HG03558 (cell line): ENCODE data around the gene GIMAP6.
"Not testable (repeated sequence)": the region's sequence is repeated elsewhere in the genome, so short reads cannot be mapped to it uniquely, and the experiment has no call there.

Source experiments
- ATAC-seq: cut with Tn5 transposase; IDR thresholded peaks from one replicate; pipeline ENCODE4 v1.9.1; 2021; ENCODE audit warnings: moderate number of reproducible peaks; ENCODE audit not compliant: unreplicated experiment; ENCODE audit errors: extremely low read depth

Gene GIMAP6

GRCh38 chr7:150648353-150649079 is 16.3 kb upstream of the GIMAP6 start:
- ATAC-seq: no peak

- no peak for ATAC-seq
Measured at GRCh38 chr7:150645259-150646020, 13.3 kb upstream of the GIMAP6 start.

- no peak for ATAC-seq
Measured at GRCh38 chr7:150642926-150643325, 10.7 kb upstream of the GIMAP6 start.

GRCh38 chr7:150641854-150642253 is 9.7 kb upstream of the GIMAP6 start:
- no peak for ATAC-seq

- no peak for ATAC-seq
Measured at GRCh38 chr7:150633926-150634325, 1.7 kb upstream of the GIMAP6 start.

- no peak for ATAC-seq
Measured at GRCh38 chr7:150631084-150631826, 930 bp downstream of the GIMAP6 start.

- ATAC-seq: no peak
Measured at GRCh38 chr7:150629347-150629746, 2.8 kb downstream of the GIMAP6 start.

GRCh38 chr7:150627959-150628358 is 4.2 kb downstream of the GIMAP6 start:
- no peak for ATAC-seq

- no peak for ATAC-seq
Measured at GRCh38 chr7:150626696-150627095, 5.5 kb downstream of the GIMAP6 start.

GRCh38 chr7:150621376-150621775 is 10.8 kb downstream of the GIMAP6 start:
- no peak for ATAC-seq

- no peak for ATAC-seq
Measured at GRCh38 chr7:150620617-150621371, 11.4 kb downstream of the GIMAP6 start.

- ATAC-seq: no peak
Measured at GRCh38 chr7:150620061-150620460, 12.1 kb downstream of the GIMAP6 start.

- not testable (repeated sequence) for ATAC-seq
Measured at GRCh38 chr7:150615221-150615755, 16.9 kb downstream of the GIMAP6 start.

- ATAC-seq: not testable (repeated sequence)
Measured at GRCh38 chr7:150614426-150614825, 17.8 kb downstream of the GIMAP6 start.

GRCh38 chr7:150613880-150614279 is 18.3 kb downstream of the GIMAP6 start:
- no peak for ATAC-seq

- ATAC-seq: no peak
Measured at GRCh38 chr7:150612925-150613324, 19.3 kb downstream of the GIMAP6 start.

GRCh38 chr7:150610233-150610632 is 22.0 kb downstream of the GIMAP6 start:
- no peak for ATAC-seq

- ATAC-seq: not testable (repeated sequence)
Measured at GRCh38 chr7:150603600-150603999, 28.6 kb downstream of the GIMAP6 start.

- ATAC-seq: no peak
Measured at GRCh38 chr7:150595361-150595760, 36.8 kb downstream of the GIMAP6 start.

GRCh38 chr7:150594805-150595204 is 37.4 kb downstream of the GIMAP6 start:
- ATAC-seq: no peak
